Tibial nerve (tissue), 4 donors: ENCODE measurements around the gene CHPF. TPM values are rescaled to one million over a fixed set of nuclear protein-coding genes. Genes with fewer than 3 reads are reported as not detected.

Experiments used
- DNase-seq, 2 donors: peaks; one replicate each; pipeline ENCODE4 v3.0.0-alpha.2; 2019; ENCODE audit warnings: low spot score in 2 of 2
- H3K27ac ChIP-seq, 4 donors: fragments of 200-600 bp; sonication (generic) in 3 of 4; one replicate each; pipeline ENCODE4 v1.5.1; 2017 to 2019; ENCODE audit warnings: mild to moderate bottlenecking in 1 of 4
- H3K27me3 ChIP-seq, 2 donors: fragments of 200-600 bp; sonication (generic) in 1 of 2; one replicate each; pipeline versions ENCODE4 v1.5.1 to v1.6.0; 2017 to 2019
- H3K36me3 ChIP-seq, 3 donors: fragments of 200-600 bp; sonication (generic); one replicate each; pipeline ENCODE4 v1.5.1; 2018 to 2019
- H3K4me1 ChIP-seq, 4 donors: fragments of 200-600 bp; sonication (generic) in 3 of 4; one replicate each; pipeline ENCODE4 v1.5.1; 2017 to 2019
- H3K4me3 ChIP-seq, 4 donors: fragments of 200-600 bp; sonication (generic) in 3 of 4; one replicate each; pipeline ENCODE4 v1.5.1; 2017 to 2019; ENCODE audit warnings: mild to moderate bottlenecking in 1 of 4, moderate library complexity in 1 of 4
- H3K9me3 ChIP-seq, 4 donors: fragments of 200-600 bp; sonication (generic) in 3 of 4; one replicate each; pipeline ENCODE4 v1.5.1; 2017 to 2019
- EP300 ChIP-seq, 2 donors: sonication (generic); formaldehyde crosslinking; IDR thresholded peaks; one replicate each; pipeline ENCODE4 v1.6.1; 2017; ENCODE audit warnings: antibody characterized with exemption in 2 of 2, mild to moderate bottlenecking in 1 of 2
- POLR2A ChIP-seq, 2 donors: fragments of 450-650 bp; IDR thresholded peaks; one replicate each; pipeline ENCODE4 v1.6.1; 2017; ENCODE audit warnings: antibody characterized with exemption in 2 of 2, mild to moderate bottlenecking in 2 of 2, moderate library complexity in 2 of 2
- WGBS, 2 donors: methylation state at CpG; one replicate each; pipeline ENCODE4 v1.1.5; 2018; 5-methylcytosine and 5-hydroxymethylcytosine counted together
- total RNA-seq, 4 donors: library from RNA; depleted of rRNA; stranded (reverse); fragments of >200 nt; gene quantifications; one replicate each; pipeline ENCODE4 v1.1.0, GENCODE V29; 2016
- TF ChIP-seq, protein P1 (sequence below), 5 experiments: fragments of 200-600 bp in 3 of 5; fragments of 450-650 bp in 2 of 5; sonication (generic) in 3 of 5; IDR thresholded peaks; one replicate each; pipeline ENCODE4 v1.5.1; 2016 to 2019; ENCODE audit warnings: antibody characterized with exemption in 5 of 5, mild to moderate bottlenecking in 3 of 5, moderate library complexity in 2 of 5

The CHPF gene
- total RNA-seq, 4 donors from 2014 or later, result 51.3 to 91.2 (median 62.9) TPM

DNA sequence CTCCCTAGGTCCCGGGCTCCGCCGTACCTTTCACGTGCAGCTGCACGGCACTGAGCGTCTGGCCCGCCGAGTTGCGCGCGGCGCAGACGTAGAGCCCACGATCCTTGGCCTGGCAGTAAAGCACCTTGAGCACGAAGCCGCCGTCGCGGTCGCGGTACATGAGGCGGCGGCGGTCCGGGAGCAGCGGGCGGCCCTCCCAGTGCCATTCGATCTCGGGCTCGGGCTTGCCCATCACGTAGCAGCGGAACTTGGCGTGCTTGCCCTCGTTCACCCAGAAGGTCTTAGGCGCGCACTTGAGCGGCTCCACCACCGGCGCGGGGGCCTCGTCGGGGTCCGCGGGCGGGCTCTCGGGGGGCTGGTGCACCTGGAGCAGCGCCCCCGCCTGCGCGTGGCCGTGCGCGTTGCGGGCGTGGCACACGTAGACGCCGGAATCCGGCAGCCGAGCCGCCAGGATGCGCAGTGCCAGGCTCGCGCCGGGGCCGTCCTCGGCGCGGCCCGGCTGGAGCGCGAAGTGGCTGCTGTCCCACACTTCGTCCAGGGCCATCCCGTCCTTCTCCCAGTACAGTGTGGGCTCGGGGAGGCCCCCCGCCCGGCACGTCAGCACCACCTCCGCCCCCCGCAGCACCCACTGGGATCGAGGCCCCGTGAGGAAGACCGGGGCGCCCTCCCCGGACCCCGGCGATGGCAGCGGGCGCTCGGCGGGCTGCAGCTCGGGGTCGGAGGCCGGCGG, 26.8 kb upstream of the CHPF start:
- peak overlapping the region; percentile 59 to 94 (median 68) for H3K4me3 ChIP-seq
- H3K4me1 ChIP-seq, result peaks cover 0 to 20% (median 3%) of the 10 kb centered on the region in 4 donors
- DNase-seq, result no peak
- no peak for TF ChIP-seq POLR2A (IDR thresholded peaks at IDR 0.05)
- TF ChIP-seq, protein P1, sequence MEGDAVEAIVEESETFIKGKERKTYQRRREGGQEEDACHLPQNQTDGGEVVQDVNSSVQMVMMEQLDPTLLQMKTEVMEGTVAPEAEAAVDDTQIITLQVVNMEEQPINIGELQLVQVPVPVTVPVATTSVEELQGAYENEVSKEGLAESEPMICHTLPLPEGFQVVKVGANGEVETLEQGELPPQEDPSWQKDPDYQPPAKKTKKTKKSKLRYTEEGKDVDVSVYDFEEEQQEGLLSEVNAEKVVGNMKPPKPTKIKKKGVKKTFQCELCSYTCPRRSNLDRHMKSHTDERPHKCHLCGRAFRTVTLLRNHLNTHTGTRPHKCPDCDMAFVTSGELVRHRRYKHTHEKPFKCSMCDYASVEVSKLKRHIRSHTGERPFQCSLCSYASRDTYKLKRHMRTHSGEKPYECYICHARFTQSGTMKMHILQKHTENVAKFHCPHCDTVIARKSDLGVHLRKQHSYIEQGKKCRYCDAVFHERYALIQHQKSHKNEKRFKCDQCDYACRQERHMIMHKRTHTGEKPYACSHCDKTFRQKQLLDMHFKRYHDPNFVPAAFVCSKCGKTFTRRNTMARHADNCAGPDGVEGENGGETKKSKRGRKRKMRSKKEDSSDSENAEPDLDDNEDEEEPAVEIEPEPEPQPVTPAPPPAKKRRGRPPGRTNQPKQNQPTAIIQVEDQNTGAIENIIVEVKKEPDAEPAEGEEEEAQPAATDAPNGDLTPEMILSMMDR (IDR thresholded peaks at IDR 0.05), result peak in 1 of 5 experiments; percentile 19
- TF ChIP-seq EP300 (IDR thresholded peaks at IDR 0.05), result peak in 1 of 2 donors; percentile 33
- H3K27me3 ChIP-seq, result no peaks in the 10 kb centered on the region
- peak overlapping the region; percentile 73 to 92 (median 82) for H3K27ac ChIP-seq
- peaks cover 0 to 30% (median 0%) of the 10 kb centered on the region in 3 donors for H3K36me3 ChIP-seq
- 12 to 18% methylated on average over 27 to 32 of the region's 95 CpGs for WGBS, 2 donors
- H3K9me3 ChIP-seq, result no peaks in the 10 kb centered on the region

DNA sequence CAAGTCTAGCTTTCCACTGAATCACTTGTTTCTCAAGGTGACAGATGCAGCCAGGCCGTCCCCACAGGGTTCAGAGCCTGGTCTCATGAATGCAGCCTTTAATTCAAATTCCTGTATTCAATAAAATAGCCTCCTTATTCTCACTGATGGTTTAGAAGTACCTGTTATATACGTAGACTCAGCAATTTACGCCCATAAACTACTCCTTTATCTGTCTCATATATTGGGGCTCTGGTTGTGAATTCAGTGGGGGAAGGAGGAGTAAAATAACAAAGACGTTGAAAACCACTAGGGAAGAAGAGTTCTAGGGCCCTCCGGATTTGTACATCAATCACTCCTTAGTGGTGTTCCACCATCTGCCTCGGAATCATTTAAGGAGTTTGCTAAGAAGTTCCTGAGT, 26.0 kb upstream of the CHPF start:
- 65 to 71% methylated on average over 6 of the region's 6 CpGs for WGBS, 2 donors
- no peak for DNase-seq
- no peaks in the 10 kb centered on the region for H3K27me3 ChIP-seq
- H3K9me3 ChIP-seq, result no peaks in the 10 kb centered on the region
- H3K36me3 ChIP-seq, result peaks cover 0 to 37% (median 0%) of the 10 kb centered on the region in 3 donors
- TF ChIP-seq, protein P1 (IDR thresholded peaks at IDR 0.05), result no peak
- TF ChIP-seq EP300 (IDR thresholded peaks at IDR 0.05) (no peak), POLR2A (IDR thresholded peaks at IDR 0.05) (no peak)
- H3K27ac ChIP-seq, result peak overlapping the region in 1 of 4 donors; percentile 92
- H3K4me1 ChIP-seq, result peaks cover 0 to 20% (median 3%) of the 10 kb centered on the region in 4 donors
- peak overlapping the region in 3 of 4 donors; percentile 59 to 94 (median 76) for H3K4me3 ChIP-seq

DNA sequence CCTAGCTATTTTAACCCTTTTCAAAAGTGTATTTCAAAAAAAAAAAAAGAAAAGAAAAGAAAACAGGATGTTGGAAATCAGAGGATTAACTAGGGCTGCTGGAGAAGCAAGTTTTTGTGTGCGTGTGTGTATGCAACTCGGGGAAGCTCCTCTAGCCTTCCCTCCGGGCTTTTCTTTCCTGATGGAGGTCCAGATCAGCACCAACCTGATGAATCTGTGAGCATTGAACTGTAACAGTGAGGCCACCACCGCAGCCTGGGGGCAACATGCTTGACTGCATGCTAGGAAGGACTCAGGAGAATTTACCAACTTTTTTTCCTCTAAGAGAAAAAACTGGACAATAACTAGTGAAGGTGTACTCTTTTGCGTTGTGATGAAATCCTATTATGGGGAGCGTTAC, 25.4 kb upstream of the CHPF start:
- peaks cover 0 to 43% (median 0%) of the 10 kb centered on the region in 3 donors for H3K36me3 ChIP-seq
- 86 to 88% methylated on average over 6 of the region's 6 CpGs for WGBS, 2 donors
- no peaks in the 10 kb centered on the region for H3K27me3 ChIP-seq
- peaks cover 0 to 20% (median 3%) of the 10 kb centered on the region in 4 donors for H3K4me1 ChIP-seq
- no peak overlapping the region for H3K4me3 ChIP-seq
- TF ChIP-seq POLR2A (IDR thresholded peaks at IDR 0.05) (no peak), EP300 (IDR thresholded peaks at IDR 0.05) (no peak)
- TF ChIP-seq, protein P1 (IDR thresholded peaks at IDR 0.05), result no peak
- H3K27ac ChIP-seq, result no peak overlapping the region
- H3K9me3 ChIP-seq, result no peaks in the 10 kb centered on the region
- DNase-seq, result no peak

DNA sequence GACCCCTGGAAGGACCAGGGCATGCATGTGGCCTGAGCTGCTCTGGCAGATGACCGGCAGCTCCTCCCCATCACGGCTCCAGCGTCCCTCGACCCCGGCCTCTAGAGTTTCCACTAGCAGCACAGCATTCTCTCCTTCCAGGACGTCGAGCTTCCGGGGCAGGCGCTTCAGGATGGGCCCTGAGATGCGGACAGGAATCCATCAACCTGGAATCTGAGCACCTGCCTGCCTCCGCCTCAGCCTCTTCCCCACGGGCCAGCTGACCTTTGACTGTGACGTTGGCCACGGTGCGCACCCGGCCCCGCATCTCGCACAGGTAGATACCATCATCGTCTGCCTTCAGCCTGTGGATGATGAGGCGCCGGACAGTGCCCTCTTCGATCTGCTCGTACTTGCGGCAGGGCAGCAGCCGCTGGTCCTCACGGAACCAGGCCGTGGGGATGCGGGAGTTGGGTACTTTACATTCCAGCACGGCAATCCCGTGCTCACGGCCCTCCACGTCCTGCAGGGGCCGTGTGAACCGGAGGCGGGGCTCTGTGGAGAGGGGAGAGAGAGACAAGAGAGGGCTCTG, 24.3 kb upstream of the CHPF start:
- Histone ChIP-seq H3K4me1 (peaks cover 0 to 20% (median 3%) of the 10 kb centered on the region in 4 donors), H3K27ac (no peak overlapping the region), H3K4me3 (no peak overlapping the region), H3K27me3 (no peaks in the 10 kb centered on the region), H3K36me3 (peaks cover 0 to 55% (median 0%) of the 10 kb centered on the region in 3 donors), H3K9me3 (no peaks in the 10 kb centered on the region)
- TF ChIP-seq POLR2A (IDR thresholded peaks at IDR 0.05), result no peak
- no peak for DNase-seq
- WGBS, 2 donors, result 86 to 87% methylated on average over 35 of the region's 35 CpGs

DNA sequence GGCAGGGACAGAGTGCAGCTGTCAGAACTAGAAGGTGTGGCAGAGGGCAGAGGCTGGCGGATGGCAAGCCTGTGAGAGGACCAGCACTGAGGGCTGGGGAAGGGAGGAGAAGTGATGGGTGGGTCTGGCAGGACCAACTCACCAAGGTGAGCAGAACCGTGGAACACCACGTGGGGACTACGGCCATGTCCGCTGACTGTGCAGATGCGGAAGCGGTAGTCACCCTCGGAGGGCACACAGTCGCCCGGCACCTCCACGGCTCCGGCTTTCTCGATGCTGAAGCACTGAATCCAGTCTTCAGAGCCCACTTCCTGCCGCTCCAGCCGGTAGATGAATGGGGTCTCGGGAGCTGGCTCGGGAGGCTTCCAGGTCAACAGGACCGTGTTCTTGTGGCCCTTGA, 23.5 kb upstream of the CHPF start:
- Histone ChIP-seq H3K27ac (no peak overlapping the region), H3K36me3 (peaks cover 0 to 62% (median 0%) of the 10 kb centered on the region in 3 donors), H3K9me3 (no peaks in the 10 kb centered on the region), H3K4me1 (peaks cover 0 to 20% (median 3%) of the 10 kb centered on the region in 4 donors), H3K27me3 (no peaks in the 10 kb centered on the region), H3K4me3 (no peak overlapping the region)
- TF ChIP-seq EP300 (IDR thresholded peaks at IDR 0.05), result no peak
- TF ChIP-seq, protein P1 (IDR thresholded peaks at IDR 0.05), result no peak
- no peak for TF ChIP-seq POLR2A (IDR thresholded peaks at IDR 0.05)
- WGBS, 2 donors, result 88 to 92% methylated on average over 18 of the region's 18 CpGs
- DNase-seq, result no peak
